HG03571 (cell line): Measurements from ENCODE around the gene GPR137C.
A peak's percentile ranks its signal among the peaks of the same experiment; 100 is the strongest.

Experiments used
- ATAC-seq: cut with Tn5 transposase; IDR thresholded peaks from one replicate; pipeline ENCODE4 v1.9.1; 2021; ENCODE audit not compliant: unreplicated experiment

GPR137C gene

DNA sequence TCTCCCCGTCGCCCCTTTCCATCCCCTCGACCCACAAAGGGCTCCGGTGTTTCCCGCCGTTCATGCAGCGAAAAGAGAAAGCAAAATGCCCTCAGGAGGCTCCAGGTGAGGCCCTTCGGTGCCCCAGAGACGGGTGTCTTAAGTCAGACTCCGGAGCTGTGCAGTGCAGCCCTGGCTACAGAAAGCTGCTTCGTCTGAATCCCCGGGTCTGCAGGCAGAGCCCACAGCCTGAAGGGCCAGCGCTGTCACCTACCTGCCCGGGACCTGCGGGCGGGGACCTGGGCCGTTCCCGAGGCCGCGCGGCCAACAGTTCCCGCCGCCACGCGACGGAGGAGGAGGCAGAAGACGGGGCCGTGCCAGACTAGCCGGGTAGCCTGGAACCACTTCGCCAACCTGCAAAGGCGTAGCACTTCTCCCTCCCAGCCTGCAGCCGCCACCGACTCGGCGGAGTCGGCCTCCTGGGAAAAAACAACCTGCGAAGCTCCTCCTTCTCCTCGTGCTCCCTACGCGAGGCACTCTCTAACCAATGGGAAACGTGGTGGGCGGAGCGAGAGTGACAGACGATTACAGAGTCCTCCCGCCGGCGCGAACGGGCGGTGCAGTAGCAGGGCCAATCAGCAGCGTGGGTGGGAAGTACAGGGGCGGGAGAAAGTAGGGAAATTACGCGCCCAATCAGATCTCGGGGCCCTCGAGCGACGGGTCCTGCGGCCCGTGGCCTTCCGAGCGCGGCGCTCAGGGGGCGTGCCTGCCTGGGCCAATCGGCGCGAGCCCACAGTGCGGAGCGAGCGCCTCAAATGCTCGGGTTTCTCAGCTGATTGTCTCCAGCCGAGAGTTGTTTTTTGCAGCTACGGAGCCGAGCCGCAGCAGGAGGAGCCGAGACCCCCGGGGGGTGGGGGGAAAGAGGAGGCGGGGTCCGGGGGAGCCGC, at the start of gene GPR137C, which contains the start of gene TXNDC16:
Gene GPR137C, plus strand, starts transcription at position 774 of the 926 bp plus-strand sequence. CDS start 312 bp downstream, outside the sequence.
Gene TXNDC16, minus strand, starts transcription at position 443 of the 926 bp plus-strand sequence. CDS start 8,948 bp downstream, outside the sequence.
- ATAC-seq: peak; percentile 94

DNA sequence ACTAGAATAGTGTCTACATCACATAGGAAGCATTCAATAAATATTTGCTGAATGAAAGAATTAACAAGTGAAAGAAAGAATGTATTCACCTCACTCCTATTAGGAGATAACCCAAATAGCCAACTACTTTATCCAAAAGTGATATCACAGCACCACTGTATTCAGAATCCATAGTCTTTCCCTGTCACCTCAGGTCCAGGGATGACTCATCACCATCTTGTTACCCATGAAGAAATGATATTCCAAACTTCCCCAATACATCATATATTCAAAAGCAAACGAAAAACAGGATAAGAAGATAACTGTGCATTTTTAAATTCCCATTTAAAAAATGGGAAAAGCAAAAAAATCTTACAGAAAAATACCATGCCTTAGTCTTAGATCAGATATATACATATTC, 39.4 kb upstream of the GPR137C start:
- ATAC-seq: no peak

GRCh38 chr14:52514046-52514811, 38.4 kb upstream of the GPR137C start:
- no peak for ATAC-seq

DNA sequence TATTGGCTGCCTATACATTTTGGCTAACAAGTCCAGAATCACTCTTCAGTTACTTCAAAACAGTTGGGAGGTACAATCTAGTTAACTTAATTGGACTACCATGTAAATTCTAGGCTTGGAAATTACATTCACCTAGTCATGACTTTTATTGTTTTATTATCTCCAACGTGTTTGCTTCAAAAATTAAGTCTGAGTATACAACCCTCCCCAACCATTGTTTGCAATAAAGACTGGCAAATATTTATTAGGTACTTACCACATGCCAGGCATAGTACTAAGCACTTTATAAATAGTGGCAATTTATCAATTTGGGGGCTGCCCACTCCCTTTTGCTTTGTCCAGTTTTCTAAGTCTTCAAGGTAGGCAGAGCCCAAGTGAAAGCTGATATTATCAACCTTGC, 30.6 kb upstream of the GPR137C start:
- no peak for ATAC-seq

- no peak for ATAC-seq
These were observed 29.9 kb upstream of the GPR137C start for GRCh38 chr14:52522581-52523345.

DNA sequence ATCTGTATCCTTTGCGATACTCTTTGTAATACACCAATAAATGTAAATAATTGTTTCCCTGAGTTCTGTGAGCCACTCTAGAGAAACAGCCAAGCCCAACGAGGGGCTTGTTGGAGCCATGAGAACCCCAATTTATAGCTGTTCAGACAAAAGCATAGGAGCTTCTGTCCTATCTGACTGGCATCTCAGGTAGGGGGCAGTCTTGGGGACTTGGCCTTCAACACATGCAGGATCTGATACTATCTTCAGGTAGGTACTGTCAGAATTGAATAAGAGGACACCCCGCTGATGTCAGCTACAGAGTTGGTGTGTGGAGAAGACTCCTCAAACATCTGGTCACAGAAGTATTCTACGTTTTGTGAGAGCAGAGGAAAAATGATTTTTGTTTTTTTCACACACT, 25.6 kb upstream of the GPR137C start:
- no peak for ATAC-seq

DNA sequence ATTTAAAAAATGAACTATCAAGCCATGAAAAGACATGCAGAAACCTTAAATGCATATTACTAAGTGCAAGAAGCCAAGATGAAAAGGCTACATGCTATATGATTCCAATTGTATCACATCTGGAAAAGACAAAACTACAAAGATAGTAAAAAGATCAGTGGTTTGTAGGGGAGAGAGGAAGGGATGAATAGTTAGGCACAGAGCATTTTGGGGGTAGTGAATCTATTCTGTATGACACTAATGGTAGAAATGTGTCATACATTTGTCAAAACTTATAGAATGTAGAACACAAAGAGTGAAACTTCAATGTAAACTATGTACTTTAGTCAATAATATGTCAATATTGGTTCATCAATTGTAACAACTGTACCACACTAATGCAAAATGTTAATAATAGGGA, 21.2 kb upstream of the GPR137C start:
- no peak for ATAC-seq

DNA sequence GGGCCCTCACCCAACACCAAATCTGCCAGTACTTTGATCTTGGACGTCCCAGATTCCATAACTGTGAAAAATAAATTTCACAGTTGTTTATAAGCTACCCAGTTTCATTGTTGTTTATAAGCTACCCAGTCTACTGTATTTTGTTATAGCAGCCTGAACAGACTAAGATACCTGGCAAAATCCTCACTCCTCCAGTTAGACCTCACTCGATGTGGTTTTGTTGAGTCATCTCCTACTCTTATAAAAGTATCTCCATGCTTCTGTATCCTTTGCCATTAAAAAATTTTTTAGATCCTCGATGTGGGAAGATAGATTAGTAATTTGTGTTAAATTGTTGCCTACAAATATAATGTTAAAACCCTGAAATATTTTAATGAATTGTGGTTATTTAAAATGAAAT, 16.4 kb upstream of the GPR137C start:
- no peak for ATAC-seq

GRCh38 chr14:52538623-52539022, 14.0 kb upstream of the GPR137C start:
- no peak for ATAC-seq

DNA sequence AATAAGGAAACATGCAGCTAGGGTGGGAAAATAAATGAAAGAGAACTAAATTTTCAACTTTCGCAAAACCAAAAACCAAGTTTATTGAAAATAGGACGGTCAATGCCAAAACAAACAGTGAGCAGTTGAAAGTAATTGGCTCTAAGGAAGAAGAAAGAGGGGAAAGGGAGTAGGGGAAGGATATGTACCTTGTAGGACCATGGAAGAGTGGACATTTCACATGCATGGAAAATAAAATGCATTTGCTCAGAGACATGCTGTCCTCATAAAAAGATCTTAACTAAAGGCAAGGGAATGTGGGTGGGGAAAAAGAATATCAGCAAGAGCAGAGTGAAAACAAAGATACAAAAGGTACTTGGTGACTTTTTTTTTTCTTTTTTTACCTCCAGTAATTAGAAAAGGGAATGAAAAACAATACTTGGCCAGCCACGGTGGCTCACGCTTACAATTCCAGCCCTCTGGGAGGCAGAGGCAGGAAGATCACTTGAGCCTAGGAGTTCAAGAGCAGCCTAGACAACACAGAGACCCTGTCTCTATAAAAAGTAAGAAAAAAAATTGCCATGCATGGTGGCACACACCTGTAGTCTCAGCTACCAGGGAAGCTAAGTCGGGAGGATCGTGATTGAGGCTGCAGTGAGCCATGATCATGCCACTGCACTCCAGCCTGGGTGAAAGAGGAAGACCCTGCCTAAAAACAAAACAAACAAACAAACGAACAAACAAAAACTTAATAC, 6.9 kb upstream of the GPR137C start:
- no peak for ATAC-seq

GRCh38 chr14:52546318-52546670, 6.3 kb upstream of the GPR137C start:
- no peak for ATAC-seq

- ATAC-seq: no peak
These were observed 5.6 kb upstream of the GPR137C start for GRCh38 chr14:52547027-52547426.

- ATAC-seq: no peak
These were observed 5.1 kb upstream of the GPR137C start for GRCh38 chr14:52547526-52547925.

GRCh38 chr14:52550661-52551060, 2.0 kb upstream of the GPR137C start:
- no peak for ATAC-seq

GRCh38 chr14:52551205-52551604, 1.4 kb upstream of the GPR137C start:
- ATAC-seq: no peak

- ATAC-seq: no peak
These were observed 957 bp upstream of the GPR137C start for GRCh38 chr14:52551696-52552062.

GRCh38 chr14:52553002-52553670, 500 bp downstream of the GPR137C start:
- ATAC-seq: peak; percentile 20

DNA sequence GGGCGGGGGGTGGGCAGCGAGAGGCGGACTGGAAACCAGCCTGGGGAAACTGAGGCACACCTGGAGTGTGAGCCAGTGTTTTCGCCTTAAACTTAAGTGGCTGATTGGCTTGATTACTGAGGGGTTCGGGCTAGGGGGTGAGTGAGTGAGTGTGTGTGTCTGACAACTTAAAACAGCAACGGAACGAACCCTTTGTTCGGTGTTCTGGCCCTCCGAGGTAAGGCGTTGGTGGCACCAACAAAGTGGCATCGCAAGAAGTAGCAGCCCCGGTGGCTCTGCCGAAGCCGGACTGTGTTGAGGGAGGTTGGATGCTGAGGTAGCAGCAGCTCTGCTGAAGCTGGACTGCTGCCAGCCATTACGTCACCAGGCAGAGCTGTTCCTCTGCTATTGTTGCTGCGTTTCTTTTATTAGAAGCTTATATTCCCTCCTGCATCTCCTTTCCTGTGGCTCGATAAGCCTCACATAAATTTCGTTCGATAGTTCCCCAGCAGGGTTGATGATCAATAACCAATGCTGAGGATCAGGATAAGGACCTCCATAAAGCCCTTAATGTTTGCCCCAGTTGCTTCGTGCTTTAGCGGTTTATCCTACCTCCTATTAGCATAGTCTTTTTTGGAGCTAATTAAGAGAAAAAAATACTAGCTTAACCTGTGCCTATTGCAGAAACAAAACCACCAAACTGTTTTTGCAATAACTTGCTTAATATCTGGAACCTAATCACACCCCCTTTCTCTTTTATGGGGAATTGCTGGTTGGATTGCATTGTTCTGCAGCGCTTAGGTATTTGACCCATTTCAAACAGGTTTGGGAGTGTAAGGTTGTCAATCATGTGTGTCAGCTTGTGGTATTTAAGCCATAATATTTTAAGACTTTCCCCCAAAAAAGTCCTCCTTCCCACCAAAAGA, 1.3 kb downstream of the GPR137C start:
- no peak for ATAC-seq

DNA sequence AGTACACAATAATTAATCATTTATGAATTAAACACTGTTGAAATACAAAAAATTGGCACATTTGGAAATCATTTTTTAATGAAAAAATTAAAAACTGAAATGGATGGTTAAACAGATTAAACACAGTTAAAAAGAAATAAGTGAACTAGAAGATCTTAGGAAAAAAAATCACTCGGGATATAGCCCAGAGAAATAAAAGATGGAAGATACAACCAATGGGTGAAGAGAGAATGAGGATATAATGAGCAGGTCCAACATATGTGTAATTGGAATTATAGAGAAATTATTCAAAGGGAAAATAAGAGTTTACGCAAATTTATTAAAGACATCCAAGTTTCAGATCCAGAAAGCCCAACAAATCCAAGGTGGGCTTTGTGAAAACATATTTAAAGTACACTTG, 6.1 kb downstream of the GPR137C start:
- no peak for ATAC-seq
